ENCODE measurements around the gene FGGY.
"Not testable (repeated sequence)": the region's sequence is repeated elsewhere in the genome, so short reads cannot be mapped to it uniquely, and the experiment has no call there.

The FGGY gene

DNA sequence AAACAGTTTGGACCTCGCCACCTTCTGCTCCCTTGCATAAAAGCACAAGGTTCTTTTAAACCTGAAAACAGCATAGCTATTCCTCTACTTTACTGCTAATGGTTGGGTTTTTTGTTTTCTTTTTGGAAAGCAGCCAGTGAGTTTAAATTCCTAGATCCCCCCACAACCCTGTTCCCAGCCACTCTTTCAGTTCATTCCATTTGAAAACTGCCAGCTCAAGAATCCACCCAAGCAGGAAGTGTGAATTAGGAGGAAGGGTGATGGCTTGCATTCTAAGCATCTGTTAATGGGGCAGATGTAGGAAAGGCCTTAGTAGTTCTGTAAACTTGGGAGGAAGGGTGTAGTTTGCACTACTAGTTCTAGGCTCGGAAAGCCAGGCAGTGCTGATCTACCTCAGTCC, 344.9 kb downstream of the FGGY start:
- H3K36me3 ChIP-seq (ENCODE audit: control insufficient read depth, insufficient read depth, low read length): no peaks in the 10 kb centered on the region; the same call in 1 of the 2 replicates
- H3K27me3 ChIP-seq (replicated peaks; ENCODE audit: control insufficient read depth, insufficient read depth, low read length): no peaks in the 10 kb centered on the region
- H3K4me3 ChIP-seq (replicated peaks; ENCODE audit: low read depth, low read length): no peak overlapping the region
- DNase-seq (ENCODE audit: extremely low read depth, insufficient read length): no peak
- TF ChIP-seq, protein P1, sequence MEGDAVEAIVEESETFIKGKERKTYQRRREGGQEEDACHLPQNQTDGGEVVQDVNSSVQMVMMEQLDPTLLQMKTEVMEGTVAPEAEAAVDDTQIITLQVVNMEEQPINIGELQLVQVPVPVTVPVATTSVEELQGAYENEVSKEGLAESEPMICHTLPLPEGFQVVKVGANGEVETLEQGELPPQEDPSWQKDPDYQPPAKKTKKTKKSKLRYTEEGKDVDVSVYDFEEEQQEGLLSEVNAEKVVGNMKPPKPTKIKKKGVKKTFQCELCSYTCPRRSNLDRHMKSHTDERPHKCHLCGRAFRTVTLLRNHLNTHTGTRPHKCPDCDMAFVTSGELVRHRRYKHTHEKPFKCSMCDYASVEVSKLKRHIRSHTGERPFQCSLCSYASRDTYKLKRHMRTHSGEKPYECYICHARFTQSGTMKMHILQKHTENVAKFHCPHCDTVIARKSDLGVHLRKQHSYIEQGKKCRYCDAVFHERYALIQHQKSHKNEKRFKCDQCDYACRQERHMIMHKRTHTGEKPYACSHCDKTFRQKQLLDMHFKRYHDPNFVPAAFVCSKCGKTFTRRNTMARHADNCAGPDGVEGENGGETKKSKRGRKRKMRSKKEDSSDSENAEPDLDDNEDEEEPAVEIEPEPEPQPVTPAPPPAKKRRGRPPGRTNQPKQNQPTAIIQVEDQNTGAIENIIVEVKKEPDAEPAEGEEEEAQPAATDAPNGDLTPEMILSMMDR (IDR thresholded peaks at IDR 0.05; ENCODE audit: insufficient read depth, low read length, poor library complexity, severe bottlenecking): no peak

DNA sequence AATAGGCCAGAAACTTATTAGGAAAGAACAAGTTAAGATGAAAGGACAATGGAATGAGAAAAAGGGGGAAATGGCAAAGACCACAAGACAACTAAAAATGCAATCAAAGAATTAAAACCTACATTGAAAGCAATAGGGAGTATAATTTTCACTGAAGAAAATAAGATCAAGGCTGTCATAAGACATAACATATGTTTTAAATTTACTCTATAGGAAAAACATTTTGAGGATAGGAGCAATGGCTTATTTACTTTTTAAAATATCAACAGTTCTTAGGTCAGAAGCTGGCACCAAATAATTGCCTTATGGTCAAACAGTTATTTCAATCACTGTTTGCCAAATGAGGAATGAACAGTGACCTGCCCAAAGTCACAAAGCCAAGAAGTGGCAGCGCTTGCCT, 346.6 kb downstream of the FGGY start:
- Histone ChIP-seq H3K27me3 (replicated peaks; ENCODE audit: control insufficient read depth, insufficient read depth, low read length) (no peaks in the 10 kb centered on the region), H3K4me3 (replicated peaks; ENCODE audit: low read depth, low read length) (no peak overlapping the region), H3K36me3 (ENCODE audit: control insufficient read depth, insufficient read depth, low read length) (no peaks in the 10 kb centered on the region)
- no peak for DNase-seq (ENCODE audit: extremely low read depth, insufficient read length)
- TF ChIP-seq, protein P1 (IDR thresholded peaks at IDR 0.05; ENCODE audit: insufficient read depth, low read length, poor library complexity, severe bottlenecking): no peak

GRCh38 chr1:59645893-59646292, 349.0 kb downstream of the FGGY start:
- Histone ChIP-seq H3K27me3 (replicated peaks; ENCODE audit: control insufficient read depth, insufficient read depth, low read length) (no peaks in the 10 kb centered on the region), H3K4me3 (replicated peaks; ENCODE audit: low read depth, low read length) (no peak overlapping the region), H3K36me3 (ENCODE audit: control insufficient read depth, insufficient read depth, low read length) (no peaks in the 10 kb centered on the region)
- DNase-seq (ENCODE audit: extremely low read depth, insufficient read length): no peak
- TF ChIP-seq, protein P1 (IDR thresholded peaks at IDR 0.05; ENCODE audit: insufficient read depth, low read length, poor library complexity, severe bottlenecking): no peak

DNA sequence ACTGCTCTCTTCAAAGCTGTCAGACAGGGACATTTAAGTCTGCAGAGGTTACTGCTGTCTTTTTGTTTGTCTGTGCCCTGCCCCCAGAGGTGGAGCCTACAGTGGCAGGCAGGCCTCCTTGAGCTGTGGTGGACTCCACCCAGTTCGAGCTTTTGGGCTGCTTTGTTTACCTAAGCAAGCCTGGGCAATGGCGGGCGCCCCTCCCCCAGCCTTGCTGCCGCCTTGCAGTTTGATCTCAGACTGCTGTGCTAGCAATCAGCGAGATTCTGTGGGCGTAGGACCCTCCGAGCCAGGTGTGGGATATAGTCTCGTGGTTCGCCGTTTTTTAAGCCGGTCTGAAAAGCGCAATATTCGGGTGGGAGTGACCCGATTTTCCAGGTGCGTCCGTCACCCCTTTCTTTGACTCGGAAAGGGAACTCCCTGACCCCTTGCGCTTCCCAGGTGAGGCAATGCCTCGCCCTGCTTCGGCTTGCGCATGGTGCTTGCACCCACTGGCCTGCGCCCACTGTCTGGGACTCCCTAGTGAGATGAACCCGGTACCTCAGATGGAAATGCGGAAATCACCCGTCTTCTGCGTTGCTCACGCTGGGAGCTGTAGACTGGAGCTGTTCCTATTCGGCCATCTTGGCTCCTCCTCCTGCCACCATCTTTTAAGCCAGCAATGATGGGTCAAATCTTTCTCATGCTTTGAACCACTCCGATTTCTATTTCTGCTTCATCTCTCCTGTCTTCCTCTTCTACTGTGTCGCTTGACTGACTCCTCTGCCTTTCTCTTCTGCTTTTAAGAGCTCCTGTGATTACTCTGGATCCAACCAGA, 356.5 kb downstream of the FGGY start:
- not testable (repeated sequence) for DNase-seq (ENCODE audit: extremely low read depth, insufficient read length); H3K36me3 ChIP-seq (ENCODE audit: control insufficient read depth, insufficient read depth, low read length); H3K27me3 ChIP-seq (replicated peaks; ENCODE audit: control insufficient read depth, insufficient read depth, low read length); H3K4me3 ChIP-seq (replicated peaks; ENCODE audit: low read depth, low read length)

- no peaks in the 10 kb centered on the region for H3K36me3 ChIP-seq (ENCODE audit: control insufficient read depth, insufficient read depth, low read length)
- TF ChIP-seq, protein P1 (IDR thresholded peaks at IDR 0.05; ENCODE audit: insufficient read depth, low read length, poor library complexity, severe bottlenecking): no peak
Measured at GRCh38 chr1:59653968-59654367, 357.1 kb downstream of the FGGY start.

DNA sequence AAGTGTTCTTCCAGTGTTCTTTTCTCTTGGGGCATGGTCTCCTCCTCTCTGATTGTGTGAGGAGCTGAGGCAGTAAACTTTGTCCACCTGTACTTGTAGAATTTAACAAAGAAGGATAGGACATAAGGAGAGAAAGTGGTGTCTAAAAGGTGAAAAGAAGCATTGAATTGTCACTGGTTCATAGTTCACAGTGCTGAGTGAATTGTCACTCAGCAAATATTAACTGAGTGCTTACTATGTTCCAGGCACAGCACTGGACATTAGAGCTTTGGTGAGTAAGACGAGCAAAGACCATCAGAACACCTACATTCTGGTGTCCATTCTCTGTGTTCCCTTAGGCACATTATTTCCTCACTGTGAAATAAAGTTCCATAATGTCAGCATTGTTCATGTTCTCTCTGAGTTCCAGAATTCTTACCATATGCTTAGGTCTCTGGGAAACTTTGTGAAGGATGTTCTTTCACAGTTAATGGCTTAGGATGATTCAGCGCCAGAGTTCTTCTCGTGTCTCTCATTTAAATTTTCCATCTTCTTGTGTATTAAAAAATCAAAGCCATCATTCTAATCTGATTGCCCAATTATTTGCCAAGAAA, 361.1 kb downstream of the FGGY start:
- DNase-seq (ENCODE audit: extremely low read depth, insufficient read length): no peak
- TF ChIP-seq, protein P1 (IDR thresholded peaks at IDR 0.05; ENCODE audit: insufficient read depth, low read length, poor library complexity, severe bottlenecking): no peak
- no peaks in the 10 kb centered on the region for H3K36me3 ChIP-seq (ENCODE audit: control insufficient read depth, insufficient read depth, low read length)
- H3K4me3 ChIP-seq (replicated peaks; ENCODE audit: low read depth, low read length): no peak overlapping the region
- H3K27me3 ChIP-seq (replicated peaks; ENCODE audit: control insufficient read depth, insufficient read depth, low read length): no peaks in the 10 kb centered on the region

More at GRCh38 chr1:59653968-59654367, 357.1 kb downstream of the FGGY start:
- no peak for DNase-seq (ENCODE audit: extremely low read depth, insufficient read length)
- Histone ChIP-seq H3K4me3 (replicated peaks; ENCODE audit: low read depth, low read length) (no peak overlapping the region), H3K27me3 (replicated peaks; ENCODE audit: control insufficient read depth, insufficient read depth, low read length) (no peaks in the 10 kb centered on the region)

Data from GM06990 (cell line).